HG03457 (cell line): Measurements from ENCODE around the gene SERPIND1.
"Not testable (repeated sequence)": the region's sequence is repeated elsewhere in the genome, so short reads cannot be mapped to it uniquely, and the experiment has no call there.

Experiments used
- ATAC-seq: cut with Tn5 transposase; IDR thresholded peaks from one replicate; pipeline ENCODE4 v1.9.1; 2021; ENCODE audit warnings: moderate number of reproducible peaks; ENCODE audit not compliant: unreplicated experiment

SERPIND1 gene

GRCh38 chr22:20773793-20774212 lies at the start of gene SERPIND1:
TSS of gene SERPIND1 (plus strand) at chr22:20774113. CDS start at chr22:20779313, 5,200 bp downstream.
- ATAC-seq, result no peak

- ATAC-seq, result no peak
Measured at GRCh38 chr22:20724676-20725454, 49.0 kb upstream of the SERPIND1 start.

- ATAC-seq, result no peak
Measured at GRCh38 chr22:20725987-20726558, 47.8 kb upstream of the SERPIND1 start.

GRCh38 chr22:20727118-20728015 lies 46.5 kb upstream of the SERPIND1 start:
- ATAC-seq, result no peak

- ATAC-seq, result no peak
Measured at GRCh38 chr22:20728523-20729190, 45.3 kb upstream of the SERPIND1 start.

GRCh38 chr22:20729194-20729593 lies 44.7 kb upstream of the SERPIND1 start:
- no peak for ATAC-seq

- not testable (repeated sequence) for ATAC-seq
Measured at GRCh38 chr22:20732431-20732830, 41.5 kb upstream of the SERPIND1 start.

- not testable (repeated sequence) for ATAC-seq
Measured at GRCh38 chr22:20735356-20736162, 38.4 kb upstream of the SERPIND1 start.

GRCh38 chr22:20736891-20737290 lies 37.0 kb upstream of the SERPIND1 start:
- ATAC-seq, result not testable (repeated sequence)

- ATAC-seq, result no peak
Measured at GRCh38 chr22:20738394-20739089, 35.4 kb upstream of the SERPIND1 start.

GRCh38 chr22:20740222-20740951 lies 33.5 kb upstream of the SERPIND1 start:
- ATAC-seq, result no peak

GRCh38 chr22:20741008-20741633 lies 32.8 kb upstream of the SERPIND1 start:
- ATAC-seq, result no peak

GRCh38 chr22:20741634-20742581 lies 32.0 kb upstream of the SERPIND1 start:
- no peak for ATAC-seq

GRCh38 chr22:20742764-20743163 lies 31.1 kb upstream of the SERPIND1 start:
- ATAC-seq, result no peak

- ATAC-seq, result no peak
Measured at GRCh38 chr22:20744456-20744855, 29.5 kb upstream of the SERPIND1 start.

- no peak for ATAC-seq
Measured at GRCh38 chr22:20745119-20745518, 28.8 kb upstream of the SERPIND1 start.
